AG09319 (cell line): Measurements from ENCODE around the gene MRPL24.

Experiments
- DNase-seq: peaks from one replicate; pipeline ENCODE4 v3.0.0-alpha.2; 2010; ENCODE audit warnings: low read depth; ENCODE audit errors: extremely low read depth
- CTCF ChIP-seq: IDR thresholded peaks from 2 replicates; pipeline ENCODE4 v1.5.1; 2011; ENCODE audit warnings: low read depth, mild to moderate bottlenecking, inconsistent platforms, low read length, moderate library complexity

Gene MRPL24

DNA sequence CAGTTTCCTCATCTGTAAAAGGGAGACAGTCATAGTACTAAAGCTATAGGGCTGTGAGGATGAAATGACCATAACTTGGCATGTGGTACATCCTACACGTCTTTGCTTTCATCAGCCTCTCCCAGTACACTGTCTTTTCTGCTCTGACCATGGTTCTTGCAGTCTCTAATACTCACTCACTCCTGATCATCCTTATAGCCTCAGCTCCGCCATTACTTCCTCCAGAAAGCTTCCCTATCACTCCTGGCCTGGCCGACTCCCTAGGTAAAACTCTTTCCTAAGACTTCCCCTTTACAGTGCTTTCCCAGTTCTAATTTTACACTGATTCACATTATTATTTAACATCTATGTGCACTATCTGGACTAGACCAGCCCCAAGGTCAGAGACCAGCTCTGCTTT lies 5.0 kb upstream of the MRPL24 start:
- TF ChIP-seq CTCF = no peak
- DNase-seq = no peak

- DNase-seq = no peak
- TF ChIP-seq CTCF = no peak
Measured at GRCh38 chr1:156744786-156745419, 4.0 kb upstream of the MRPL24 start.

DNA sequence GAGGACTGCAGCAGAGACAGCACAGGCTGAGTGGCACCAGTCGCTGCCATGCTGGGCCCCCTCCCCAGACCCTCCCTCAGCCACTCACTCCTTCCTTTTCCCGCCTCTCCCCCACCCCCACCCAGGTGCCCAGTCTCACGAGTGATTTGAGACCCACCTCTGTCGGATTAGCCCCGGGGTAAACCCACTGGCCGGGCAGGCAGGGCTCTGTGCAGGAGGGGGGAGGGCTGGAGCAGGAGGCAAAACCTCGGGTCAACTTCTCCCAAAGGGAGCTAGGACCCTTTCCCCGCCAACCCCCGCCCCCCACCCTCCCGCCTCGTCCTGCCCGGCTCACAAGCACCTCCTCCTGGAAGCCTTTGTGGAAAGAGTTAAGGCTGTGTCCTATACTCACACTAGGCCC lies 3.5 kb upstream of the MRPL24 start:
- no peak for DNase-seq
- TF ChIP-seq CTCF = no peak

GRCh38 chr1:156743367-156744302 lies 2.7 kb upstream of the MRPL24 start:
- TF ChIP-seq CTCF = no peak
- no peak for DNase-seq

- DNase-seq = no peak
- no peak for TF ChIP-seq CTCF
Measured at GRCh38 chr1:156742801-156743200, 1.9 kb upstream of the MRPL24 start.

GRCh38 chr1:156742017-156742416 lies 1.1 kb upstream of the MRPL24 start:
- TF ChIP-seq CTCF = no peak
- DNase-seq = no peak

DNA sequence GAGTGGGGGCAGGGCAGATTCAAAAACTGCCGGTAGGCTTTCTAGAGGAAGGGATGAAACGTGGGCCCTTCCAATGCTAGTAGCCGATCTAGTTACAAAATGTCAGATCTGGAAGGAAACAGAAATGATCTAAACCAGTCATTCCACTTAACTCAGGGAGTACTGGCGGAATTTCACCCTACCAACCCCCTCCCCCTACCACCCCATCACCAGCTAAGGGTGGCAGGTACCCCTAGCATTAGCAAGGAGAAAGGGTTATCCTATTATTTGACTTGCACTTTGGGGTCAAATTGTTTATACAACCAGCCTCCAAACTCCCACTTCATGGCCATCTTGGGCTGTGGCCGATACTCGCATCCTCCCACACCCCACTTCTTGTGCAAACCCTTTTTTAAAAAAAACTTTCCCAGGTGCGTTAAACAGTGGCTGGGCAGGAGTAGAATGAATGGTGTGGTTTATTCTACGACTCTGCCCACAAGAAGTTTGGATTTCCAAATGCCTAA lies 644 bp upstream of the MRPL24 start:
- TF ChIP-seq CTCF = no peak
- DNase-seq = no peak
